Left hindlimb (tissue), 1 donor: ENCODE measurements around the gene HAGH.
"Not testable (repeated sequence)": the region's sequence is repeated elsewhere in the genome, so short reads cannot be mapped to it uniquely, and the experiment has no call there.

Experiments
- DNase-seq: peaks from one replicate; pipeline ENCODE4 v3.0.0-alpha.2; 2018

Gene HAGH

GRCh38 chr16:1810106-1810505, 16.5 kb downstream of the HAGH start:
- DNase-seq, result no peak

GRCh38 chr16:1809281-1809801, 17.3 kb downstream of the HAGH start:
- DNase-seq, result no peak

DNA sequence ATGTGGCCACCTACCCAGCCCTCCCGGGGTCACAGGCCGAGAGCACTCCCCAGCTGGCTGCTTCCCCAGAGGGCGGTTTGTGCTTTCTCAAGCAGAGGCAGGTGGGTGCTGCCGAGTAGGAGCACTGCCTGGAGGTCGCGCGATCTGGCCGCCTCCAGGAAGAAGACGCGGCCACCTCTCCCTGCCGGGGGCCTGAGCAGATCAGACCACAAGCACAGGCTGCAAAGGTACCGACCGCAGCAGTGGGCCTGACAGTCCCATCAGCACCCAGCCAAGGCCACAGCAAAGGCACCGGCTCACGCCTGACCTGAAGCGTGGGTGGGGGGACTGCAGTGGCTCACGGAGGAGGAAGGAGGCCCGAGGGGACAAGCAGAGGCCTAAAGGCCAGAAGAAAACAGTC, 17.9 kb downstream of the HAGH start:
- DNase-seq, result no peak

DNA sequence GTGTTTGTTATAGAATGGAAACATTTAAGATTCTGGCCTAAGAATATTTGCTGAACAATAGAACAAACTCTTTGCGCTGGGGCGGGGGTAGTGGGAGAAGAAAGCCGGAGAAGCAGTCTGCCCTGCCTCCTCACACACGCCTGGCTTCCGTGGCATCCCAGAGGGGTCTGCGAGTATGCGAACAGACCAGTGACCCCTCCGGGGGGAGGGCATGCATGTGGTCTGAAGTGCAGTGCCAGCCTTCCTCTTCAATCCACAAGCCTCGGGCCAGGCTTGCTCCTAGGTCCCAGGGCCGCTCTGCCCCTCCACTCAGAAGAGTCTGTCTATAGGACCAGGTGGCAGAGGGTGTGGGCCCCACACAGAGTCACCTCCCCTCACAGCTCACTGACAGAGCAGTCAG, 19.0 kb downstream of the HAGH start:
- DNase-seq, result no peak

DNA sequence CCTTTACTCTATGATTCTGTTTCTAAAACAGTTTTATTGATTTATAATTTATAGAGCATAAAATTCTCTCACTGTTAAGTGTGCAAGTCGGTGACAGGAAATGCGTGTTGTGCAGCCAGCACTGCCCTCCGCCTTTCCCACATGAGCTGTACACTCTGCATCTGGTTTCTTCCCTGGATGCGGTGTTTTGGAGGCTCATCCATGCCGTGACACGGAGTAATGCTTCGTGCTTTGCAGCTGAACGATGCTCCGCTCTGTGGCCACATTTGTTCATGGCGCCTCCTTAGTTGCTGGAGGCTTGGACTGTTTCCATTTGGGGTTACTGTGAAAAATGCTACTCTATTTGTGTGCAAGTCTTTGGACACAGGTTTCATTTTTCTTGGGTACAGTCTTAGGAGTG, 25.9 kb downstream of the HAGH start:
- DNase-seq, result no peak

- not testable (repeated sequence) for DNase-seq
Observed at GRCh38 chr16:1799263-1799662, 27.4 kb downstream of the HAGH start.

- DNase-seq, result no peak
Observed at GRCh38 chr16:1794908-1795666, 31.5 kb downstream of the HAGH start.

- no peak for DNase-seq
Observed at GRCh38 chr16:1794221-1794871, 32.3 kb downstream of the HAGH start.

- DNase-seq, result no peak
Observed at GRCh38 chr16:1793578-1794220, 32.9 kb downstream of the HAGH start, which contains the start of gene IGFALS. TSS of gene IGFALS (minus strand) at chr16:1793705. CDS start at chr16:1793652, 53 bp downstream.

DNA sequence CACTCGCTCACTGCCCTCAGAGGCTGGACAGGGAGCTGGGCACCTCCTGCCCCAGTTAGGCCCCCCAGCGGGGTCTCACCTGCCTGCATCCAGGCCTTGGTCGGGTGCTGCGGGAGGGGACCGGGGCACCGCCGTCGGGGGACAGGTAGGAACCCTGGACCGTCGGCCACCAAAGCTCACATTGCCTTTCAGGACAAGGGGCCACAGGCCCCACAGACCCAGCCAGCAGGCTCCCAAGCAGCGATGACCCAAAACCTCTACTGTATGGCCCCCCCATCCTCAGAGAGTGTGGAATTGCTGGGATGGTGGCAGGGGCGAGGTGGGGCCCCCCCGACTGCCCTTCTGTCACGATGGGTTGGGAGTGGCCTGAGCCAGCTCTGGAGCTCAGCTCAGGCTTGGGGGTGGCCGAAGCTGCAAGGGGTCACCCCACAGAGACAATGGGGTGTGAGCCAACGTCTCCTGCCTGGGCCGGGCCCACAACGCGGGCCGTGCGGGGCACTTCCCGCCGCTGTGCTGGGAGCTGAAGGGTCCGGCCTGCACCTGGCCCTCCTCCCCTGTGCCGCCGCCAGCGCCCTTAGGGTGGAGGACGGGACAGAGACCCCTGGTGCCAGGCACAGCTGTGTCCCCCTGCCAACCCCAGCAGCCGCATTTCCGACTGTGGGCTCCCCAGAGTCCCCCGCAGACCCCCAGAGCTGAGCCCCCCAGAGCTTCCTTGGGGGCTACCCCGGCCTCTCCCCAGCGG, 33.6 kb downstream of the HAGH start:
- DNase-seq, result no peak

GRCh38 chr16:1791943-1792812, 34.4 kb downstream of the HAGH start:
- no peak for DNase-seq

- DNase-seq, result no peak
Observed at GRCh38 chr16:1791256-1791942, 35.2 kb downstream of the HAGH start.

GRCh38 chr16:1790611-1791255, 35.9 kb downstream of the HAGH start:
- no peak for DNase-seq

DNA sequence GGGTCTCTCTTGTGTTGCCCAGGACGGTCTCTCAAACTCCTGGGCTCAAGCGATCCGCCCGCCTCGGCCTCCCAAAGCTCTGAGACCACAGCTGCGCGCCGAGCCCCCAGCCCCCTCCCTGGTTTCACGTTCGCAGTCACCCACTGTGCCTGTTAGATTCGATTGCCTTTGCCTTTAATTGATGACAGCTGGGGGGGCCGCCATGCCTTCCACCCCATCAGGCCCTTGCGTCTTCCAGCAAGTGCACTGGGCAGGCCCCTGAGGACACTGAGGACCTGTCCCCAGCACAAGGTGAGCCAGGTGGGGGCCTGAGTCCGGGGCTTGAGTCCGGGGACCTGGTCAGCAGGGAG, 36.4 kb downstream of the HAGH start:
- no peak for DNase-seq

DNA sequence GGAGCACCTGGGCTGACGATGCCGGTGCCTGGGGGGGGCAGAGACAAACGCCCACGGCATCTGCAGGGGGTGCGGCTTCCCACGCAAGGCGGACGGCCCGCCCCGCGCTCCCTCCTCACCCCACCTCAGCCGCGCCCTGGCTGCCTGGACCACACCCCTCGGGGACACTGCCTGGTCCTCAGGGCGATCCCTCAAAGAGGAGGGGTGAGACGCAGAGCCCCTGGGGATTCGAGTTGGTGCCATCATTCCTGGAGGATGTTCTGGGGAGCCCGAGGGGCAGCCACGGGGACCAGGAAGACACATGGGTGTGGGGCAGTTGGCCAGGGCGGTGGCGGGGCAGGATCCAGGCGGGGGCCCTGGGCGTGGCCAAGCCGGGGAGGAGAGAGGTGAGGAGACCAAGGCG, 37.0 kb downstream of the HAGH start:
- DNase-seq, result no peak

GRCh38 chr16:1788708-1789100, 37.9 kb downstream of the HAGH start:
- no peak for DNase-seq

GRCh38 chr16:1788095-1788707, 38.4 kb downstream of the HAGH start:
- no peak for DNase-seq

DNA sequence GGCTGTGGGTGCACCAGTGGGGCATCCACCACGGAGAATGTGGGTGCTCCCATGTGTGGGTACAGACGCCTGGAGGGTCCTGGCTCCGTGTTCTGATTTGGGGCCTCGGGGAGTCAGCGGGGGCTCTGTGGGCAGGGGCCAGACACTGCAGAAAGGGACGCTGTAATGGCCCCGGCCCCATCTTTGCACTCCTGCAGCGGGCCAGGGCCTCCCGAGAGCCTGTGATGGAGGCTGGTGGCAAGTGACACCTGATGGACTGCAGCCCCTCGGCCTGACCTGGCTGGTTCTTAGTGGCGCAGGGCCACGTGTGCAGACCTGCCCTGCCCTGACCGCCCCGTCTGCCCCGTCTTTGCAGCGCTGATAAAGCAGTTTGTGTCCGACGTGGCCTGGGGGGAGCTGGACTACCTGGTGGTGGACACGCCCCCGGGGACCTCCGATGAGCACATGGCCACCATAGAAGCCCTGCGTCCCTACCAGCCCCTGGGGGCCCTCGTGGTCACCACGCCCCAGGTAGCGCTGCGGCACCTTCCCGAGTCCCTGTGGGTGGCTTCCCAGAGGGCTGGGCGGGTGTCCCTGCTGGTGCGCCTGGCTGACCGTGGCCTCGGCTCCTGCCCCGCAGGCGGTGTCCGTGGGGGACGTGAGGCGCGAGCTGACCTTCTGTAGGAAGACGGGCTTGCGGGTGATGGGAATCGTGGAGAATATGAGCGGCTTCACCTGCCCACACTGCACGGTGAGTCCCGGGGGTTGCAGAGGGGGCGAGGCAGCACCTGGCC, 39.1 kb downstream of the HAGH start:
- DNase-seq, result no peak

GRCh38 chr16:1787056-1787321, 39.6 kb downstream of the HAGH start:
- DNase-seq, result no peak
